Chondrocyte (in vitro differentiated cells): ENCODE measurements around the gene NTRK3. TPM values are rescaled to one million over a fixed set of nuclear protein-coding genes. Genes with fewer than 3 reads are reported as not detected.

Experiments
- DNase-seq: peaks from one replicate; pipeline ENCODE4 v3.0.0; 2021; ENCODE audit warnings: mixed read lengths, low spot score
- H3K27ac Mint-ChIP-seq: one replicate; pipeline ENCODE4 v1.8.0; 2021; ENCODE audit warnings: mild to moderate bottlenecking, moderate library complexity, mixed read lengths; ENCODE audit not compliant: unreplicated experiment
- H3K27me3 Mint-ChIP-seq: 2 replicates; pipeline ENCODE4 v1.8.0; 2021; ENCODE audit warnings: low read depth, mixed read lengths
- H3K36me3 Mint-ChIP-seq: 2 replicates; pipeline ENCODE4 v1.8.0; 2021; ENCODE audit warnings: low read depth, mixed read lengths
- H3K4me1 Mint-ChIP-seq: 2 replicates; pipeline ENCODE4 v1.8.0; 2021; ENCODE audit warnings: low read depth, mild to moderate bottlenecking, mixed read lengths
- H3K4me3 Mint-ChIP-seq: one replicate; pipeline ENCODE4 v1.8.0; 2021; ENCODE audit warnings: mild to moderate bottlenecking, moderate library complexity, mixed read lengths; ENCODE audit not compliant: unreplicated experiment
- H3K9me3 Mint-ChIP-seq: 2 replicates; pipeline ENCODE4 v1.8.0; 2021; ENCODE audit warnings: low read depth, mixed read lengths
- CTCF ChIP-seq: fragments of 200-600 bp; sonication (generic); IDR thresholded peaks from 2 replicates; pipeline ENCODE4 v1.5.0; 2021; ENCODE audit warnings: antibody characterized with exemption, mild to moderate bottlenecking, moderate library complexity
- total RNA-seq: library from RNA; stranded (reverse); gene quantifications from 3 replicates; pipeline ENCODE4 v1.2.1, GENCODE V29; 2021

NTRK3 gene
- total RNA-seq, 1 donor from 2014 or later = not detected

GRCh38 chr15:88187195-88187594 lies 69.3 kb downstream of the NTRK3 start:
- Mint-ChIP-seq H3K9me3 (no peaks in the 10 kb centered on the region), H3K27me3 (no peaks in the 10 kb centered on the region), H3K27ac (no peak overlapping the region), H3K4me1 (no peaks in the 10 kb centered on the region), H3K4me3 (no peak overlapping the region), H3K36me3 (no peaks in the 10 kb centered on the region)
- no peak for DNase-seq
- TF ChIP-seq CTCF = no peak

- Mint-ChIP-seq H3K4me1 (no peaks in the 10 kb centered on the region), H3K4me3 (no peak overlapping the region), H3K9me3 (no peaks in the 10 kb centered on the region), H3K27ac (no peak overlapping the region), H3K27me3 (no peaks in the 10 kb centered on the region), H3K36me3 (no peaks in the 10 kb centered on the region)
- no peak for TF ChIP-seq CTCF
- no peak for DNase-seq
Observed at GRCh38 chr15:88185584-88185983, 71.0 kb downstream of the NTRK3 start.

- no peak for TF ChIP-seq CTCF
- H3K27ac Mint-ChIP-seq = no peak overlapping the region
- H3K27me3 Mint-ChIP-seq = peaks cover 3% of the 10 kb centered on the region
- no peak for DNase-seq
- no peaks in the 10 kb centered on the region for H3K36me3 Mint-ChIP-seq
- H3K4me1 Mint-ChIP-seq = no peaks in the 10 kb centered on the region
- H3K4me3 Mint-ChIP-seq = no peak overlapping the region
- H3K9me3 Mint-ChIP-seq = no peaks in the 10 kb centered on the region
Observed at GRCh38 chr15:88181613-88182012, 74.9 kb downstream of the NTRK3 start.

- no peak for TF ChIP-seq CTCF
- H3K4me1 Mint-ChIP-seq = no peaks in the 10 kb centered on the region
- H3K4me3 Mint-ChIP-seq = no peak overlapping the region
Observed at GRCh38 chr15:88179562-88179961, 77.0 kb downstream of the NTRK3 start.

GRCh38 chr15:88178631-88179030 lies 77.9 kb downstream of the NTRK3 start:
- H3K4me3 Mint-ChIP-seq = no peak overlapping the region
- H3K27me3 Mint-ChIP-seq = peaks cover 3% of the 10 kb centered on the region
- no peaks in the 10 kb centered on the region for H3K36me3 Mint-ChIP-seq
- no peaks in the 10 kb centered on the region for H3K4me1 Mint-ChIP-seq
- DNase-seq = no peak
- H3K9me3 Mint-ChIP-seq = no peaks in the 10 kb centered on the region
- no peak for TF ChIP-seq CTCF
- H3K27ac Mint-ChIP-seq = no peak overlapping the region

More at GRCh38 chr15:88179562-88179961, 77.0 kb downstream of the NTRK3 start:
- no peak overlapping the region for H3K27ac Mint-ChIP-seq
- H3K27me3 Mint-ChIP-seq = peaks cover 3% of the 10 kb centered on the region
- no peak for DNase-seq
- no peaks in the 10 kb centered on the region for H3K36me3 Mint-ChIP-seq
- H3K9me3 Mint-ChIP-seq = no peaks in the 10 kb centered on the region
